GM12891 (cell line): ENCODE measurements around the gene CERS6.

Source experiments
- POLR2A ChIP-seq: IDR thresholded peaks from 2 replicates; pipeline ENCODE4 v1.6.1; 2011; ENCODE audit warnings: low read depth, low read length, control low read depth
- TAF1 ChIP-seq: IDR thresholded peaks from 2 replicates; pipeline ENCODE4 v1.6.1; 2011; ENCODE audit warnings: low read depth, low read length, control low read depth

DNA sequence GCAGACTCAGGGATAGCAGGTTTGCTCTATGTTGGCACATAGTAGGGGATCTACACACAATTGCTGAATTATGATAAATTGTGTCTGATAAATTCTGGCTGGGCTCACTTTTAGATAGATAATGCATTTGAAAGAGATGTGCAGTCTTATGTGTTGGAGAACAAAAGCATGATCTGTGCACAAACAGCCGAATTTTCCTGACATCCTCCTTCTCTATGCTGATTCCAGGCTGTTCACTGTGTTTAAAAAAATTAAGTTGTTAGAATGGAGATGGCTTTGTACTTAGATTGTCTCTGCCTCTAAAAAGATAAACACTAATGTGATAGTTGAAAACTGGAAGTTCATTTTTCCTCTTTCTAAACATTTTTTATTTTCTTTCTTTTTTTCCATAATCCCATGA lies 2.1 kb downstream of the CERS6 start:
- TF ChIP-seq POLR2A (no peak), TAF1 (no peak)
